HG03060 (cell line): ENCODE measurements around the gene TRPC6.

Experiments used
- ATAC-seq: cut with Tn5 transposase; IDR thresholded peaks from one replicate; pipeline ENCODE4 v1.9.1; 2021; ENCODE audit warnings: low read depth, moderate number of reproducible peaks; ENCODE audit not compliant: unreplicated experiment

TRPC6 gene

DNA sequence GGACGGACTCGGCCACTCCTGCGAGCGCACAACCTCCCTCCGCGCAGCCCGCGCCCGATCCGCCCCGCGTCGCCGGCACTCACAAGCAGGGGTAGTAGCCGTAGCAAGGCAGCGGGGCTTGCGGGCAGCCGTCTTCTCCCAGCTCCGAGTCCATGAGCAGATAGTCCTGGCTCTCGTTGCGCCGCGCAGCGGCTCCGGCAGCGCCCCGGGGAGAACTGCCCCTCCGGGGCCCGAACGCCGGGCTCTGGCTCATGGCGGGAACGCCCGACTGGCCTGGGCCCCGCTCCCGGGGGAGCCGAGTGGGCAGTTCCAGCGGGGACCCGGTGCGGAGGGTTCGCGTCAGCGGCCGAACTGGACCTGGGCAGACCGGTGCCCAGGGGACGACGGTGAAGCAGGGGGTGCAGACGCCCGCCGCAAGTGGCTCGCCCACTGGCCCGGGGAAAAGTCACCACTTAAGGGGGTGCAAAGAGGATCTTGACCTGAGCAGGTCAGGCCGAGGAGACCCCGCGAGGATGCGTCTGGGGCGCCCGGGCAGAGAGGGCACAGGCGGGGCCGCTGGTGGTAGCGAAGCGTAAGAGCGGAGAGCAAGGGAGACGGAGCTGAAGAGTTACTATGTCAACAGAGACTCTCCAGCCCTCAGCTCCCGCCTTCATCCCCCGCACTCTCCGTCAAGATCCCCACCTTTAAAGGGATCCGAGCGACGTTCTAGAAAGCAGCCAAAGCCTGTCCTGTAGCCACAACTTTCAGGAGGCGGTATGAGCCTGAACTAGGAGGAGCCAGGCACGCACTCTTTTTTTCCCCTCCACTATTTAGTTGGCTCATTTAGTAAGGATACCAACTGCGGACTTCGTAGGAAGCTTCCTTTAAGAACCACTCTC lies at the start of gene TRPC6:
TSS of gene TRPC6 (minus strand) at position 757 of the 878 bp plus-strand sequence. CDS start at position 253, 504 bp downstream.
- ATAC-seq: no peak

GRCh38 chr11:101620026-101620425 lies 36.2 kb upstream of the TRPC6 start:
- no peak for ATAC-seq

- ATAC-seq: no peak
Observed at GRCh38 chr11:101618709-101619108, 34.9 kb upstream of the TRPC6 start.

GRCh38 chr11:101617735-101618332 lies 34.0 kb upstream of the TRPC6 start:
- no peak for ATAC-seq

DNA sequence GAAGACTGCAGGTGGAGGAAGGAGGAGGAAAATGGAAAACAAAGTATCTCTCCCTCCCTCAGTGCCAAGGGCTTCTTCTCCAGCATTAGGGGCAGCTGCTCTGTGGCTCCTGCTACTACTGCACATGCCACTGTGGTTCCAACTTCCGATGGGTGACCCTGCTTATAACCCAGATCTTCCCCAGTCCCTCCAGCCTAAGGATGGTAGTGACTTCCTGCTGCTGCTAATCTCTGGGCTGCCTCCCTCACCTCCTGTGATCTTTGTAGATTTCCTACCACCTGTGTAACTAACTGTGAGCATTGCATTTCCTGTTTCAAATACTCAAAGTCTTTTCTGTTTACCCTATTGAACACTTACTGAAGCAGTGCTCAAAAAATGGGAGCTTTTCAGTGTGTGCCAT lies 28.7 kb upstream of the TRPC6 start:
- ATAC-seq: no peak

GRCh38 chr11:101600924-101601323 lies 17.1 kb upstream of the TRPC6 start:
- ATAC-seq: no peak

- ATAC-seq: no peak
Observed at GRCh38 chr11:101586965-101587364, 3.2 kb upstream of the TRPC6 start.

DNA sequence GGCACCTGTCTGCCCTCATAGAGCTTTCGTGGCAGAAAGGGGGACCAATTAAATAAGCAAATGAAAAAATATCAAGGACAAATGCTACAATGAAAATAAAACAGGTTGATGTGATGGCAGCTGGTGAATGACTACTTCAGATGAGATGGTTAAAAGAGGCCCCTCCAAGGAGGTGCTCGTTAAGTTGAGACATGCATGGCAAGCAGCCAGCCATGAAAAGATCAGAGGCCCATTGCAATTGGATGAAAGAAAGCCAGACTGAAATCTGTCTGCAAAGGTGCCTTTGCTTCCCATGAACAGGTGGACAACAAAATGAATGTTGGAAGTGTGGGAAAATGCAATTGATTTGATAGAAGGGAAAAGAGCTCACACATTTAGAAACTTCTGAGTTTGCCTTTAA lies 848 bp upstream of the TRPC6 start:
- ATAC-seq: no peak

GRCh38 chr11:101584129-101584515 lies 315 bp upstream of the TRPC6 start:
- no peak for ATAC-seq

GRCh38 chr11:101582989-101583250 lies 887 bp downstream of the TRPC6 start:
- ATAC-seq: no peak

GRCh38 chr11:101582236-101582988 lies 1.4 kb downstream of the TRPC6 start:
- no peak for ATAC-seq

- ATAC-seq: no peak
Observed at GRCh38 chr11:101577461-101577860, 6.3 kb downstream of the TRPC6 start.

GRCh38 chr11:101576456-101576855 lies 7.4 kb downstream of the TRPC6 start:
- ATAC-seq: no peak

DNA sequence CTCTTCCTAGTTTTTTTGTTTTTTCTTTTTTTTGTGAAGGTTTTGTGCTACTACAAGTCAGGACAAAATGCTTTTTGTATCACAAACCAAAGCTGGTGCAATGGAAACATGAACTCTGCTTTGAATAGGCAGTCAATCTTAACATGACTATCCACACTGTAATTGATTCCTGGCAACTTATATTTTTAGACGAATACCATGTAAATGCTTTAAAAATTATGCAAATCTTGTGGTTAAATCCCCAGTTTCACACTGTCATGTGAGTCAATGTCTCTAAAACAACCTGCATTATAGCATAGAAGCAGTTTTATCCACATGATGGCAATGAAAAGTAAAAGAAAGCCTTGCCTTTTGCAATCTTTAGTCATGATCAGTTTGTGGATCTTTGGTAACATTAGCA lies 8.9 kb downstream of the TRPC6 start:
- no peak for ATAC-seq

- ATAC-seq: no peak
Observed at GRCh38 chr11:101567071-101567470, 16.7 kb downstream of the TRPC6 start.

- ATAC-seq: no peak
Observed at GRCh38 chr11:101566626-101567025, 17.2 kb downstream of the TRPC6 start.

DNA sequence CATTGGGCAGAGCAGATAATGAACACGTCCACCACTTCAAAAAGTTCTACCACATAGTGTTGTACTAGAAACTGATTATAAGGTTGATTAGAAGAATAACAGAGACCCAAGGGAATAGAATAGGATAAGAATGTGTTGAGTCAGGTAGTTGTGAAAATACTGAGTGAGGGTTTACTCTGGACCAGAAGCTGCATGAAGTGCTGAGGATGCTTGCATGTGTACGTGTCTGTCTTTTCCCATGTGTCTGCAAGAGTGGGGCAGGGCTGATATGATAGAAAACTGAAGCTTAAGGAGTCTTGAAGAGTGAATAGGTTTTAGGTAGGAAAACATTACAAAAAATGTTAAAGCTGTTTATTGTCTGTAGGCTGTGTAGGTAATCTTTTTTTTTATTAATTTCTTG lies 20.6 kb downstream of the TRPC6 start:
- ATAC-seq: no peak

DNA sequence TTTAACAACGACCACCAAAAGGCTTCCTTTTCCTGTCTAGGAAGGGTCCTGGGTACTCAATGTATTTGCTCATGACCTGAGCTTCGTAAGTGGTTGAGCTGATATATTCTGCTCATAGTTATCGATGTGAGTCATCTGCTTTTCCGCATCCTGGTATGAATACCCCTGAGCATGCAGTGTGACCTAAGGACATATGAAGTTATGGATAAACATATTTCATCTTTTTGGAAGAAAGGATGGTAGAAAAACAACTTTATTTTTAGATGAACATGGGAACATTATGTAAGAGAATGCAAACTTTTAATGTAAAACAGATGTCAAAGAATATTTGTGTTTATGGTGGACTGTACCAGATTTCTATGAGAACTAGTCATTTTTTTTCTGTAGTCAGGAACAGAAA lies 28.4 kb downstream of the TRPC6 start:
- ATAC-seq: no peak

DNA sequence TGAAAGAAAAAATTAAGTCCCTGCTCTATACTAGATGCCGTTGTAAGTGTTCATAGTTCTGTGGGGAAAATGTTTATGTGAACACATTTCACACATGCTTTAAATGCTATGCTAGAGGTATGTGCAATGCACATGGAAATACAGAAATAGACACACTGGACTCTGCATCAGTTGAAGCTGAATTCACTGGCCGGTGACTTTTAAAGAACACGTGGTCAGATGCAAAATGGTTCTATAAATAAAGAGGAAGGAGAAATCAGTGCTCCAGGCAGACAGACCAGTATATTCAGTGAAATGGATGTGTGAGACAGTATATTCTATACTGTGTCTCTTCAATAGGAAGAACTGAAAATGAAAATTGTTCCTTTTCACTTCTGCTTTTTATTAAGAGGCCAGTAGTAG lies 29.9 kb downstream of the TRPC6 start:
- ATAC-seq: peak; percentile 100

DNA sequence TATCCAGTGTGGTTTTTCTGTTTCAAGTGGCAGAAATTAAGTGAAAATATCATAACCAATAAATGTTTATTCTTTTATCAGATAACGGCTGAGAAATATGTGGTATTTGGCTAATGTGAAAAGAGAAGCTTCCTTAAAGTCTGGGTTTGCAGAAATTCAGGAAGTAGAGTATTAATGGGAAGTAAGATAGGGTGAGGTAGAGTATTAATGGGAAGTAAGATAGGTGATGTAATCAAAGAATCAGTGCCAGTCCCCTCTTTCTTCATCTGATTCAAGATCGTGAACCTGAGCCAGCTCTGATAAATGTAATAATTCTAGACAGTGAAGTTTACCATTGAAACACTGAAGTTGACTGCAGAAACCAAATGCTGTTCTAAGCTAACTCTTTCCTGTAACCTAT lies 30.9 kb downstream of the TRPC6 start:
- no peak for ATAC-seq

GRCh38 chr11:101528541-101528940 lies 55.3 kb downstream of the TRPC6 start:
- ATAC-seq: no peak
